Measurements from ENCODE around the gene XPA. TPM values are rescaled to one million over a fixed set of nuclear protein-coding genes. Genes with fewer than 3 reads are reported as not detected.
"Not testable (repeated sequence)": the region's sequence is repeated elsewhere in the genome, so short reads cannot be mapped to it uniquely, and the experiment has no call there.

The XPA gene
- 10 to 100 TPM; 24.0 to 25.5 TPM for total RNA-seq
- 10 to 100 TPM; 32.3 to 36.2 TPM for polyA plus RNA-seq

- H3K9me3 Mint-ChIP-seq: peaks cover 0 to 2% (median 0%) of the 10 kb centered on the region in 8 donors
- H3K4me1 ChIP-seq (ENCODE audit: insufficient read depth, low read length): peaks cover 44% of the 10 kb centered on the region
- H3K36me3 Mint-ChIP-seq: peaks cover 11 to 20% of the 10 kb centered on the region in 2 donors
- intact Hi-C loops (cut with micrococcal nuclease): loop anchor here (1.0 to 10.0 kb wide), 5 partner anchors 64 to 1098 kb away; partner anchors contain the start of genes ANKS6, ANP32B, NCBP1 and TBC1D2
- peak within 1 kb of the TSS; percentile 86 to 96 (median 92) for H3K4me3 Mint-ChIP-seq
- peaks cover 41 to 56% (median 49%) of the 10 kb centered on the region in 4 donors for H3K4me1 Mint-ChIP-seq
- peak; percentile 96 to 97 (median 96) for DNase-seq
- H3K9me3 ChIP-seq (ENCODE audit: control insufficient read depth in 1 of 2, low read length in 2 of 2): no peaks in the 10 kb centered on the region
- H3K36me3 ChIP-seq (ENCODE audit: insufficient read depth, low read length): no peaks in the 10 kb centered on the region
- no peaks in the 10 kb centered on the region for H3K27me3 Mint-ChIP-seq
- no peaks in the 10 kb centered on the region for H3K27me3 ChIP-seq (ENCODE audit: insufficient read depth, low read length)
- CTCF ChIA-PET (ENCODE audit: partially characterized antibody): interaction anchor here (1.1 to 3.6 kb wide), 7 partner anchors 9 to 559 kb away, joined by 3 to 17 read pairs (median 4); partner anchors contain the start of genes TBC1D2 and TRMO
- POLR2A ChIA-PET (ENCODE audit: partially characterized antibody): interaction anchor here (0.6 to 3.6 kb wide), 26 partner anchors 9 to 1130 kb away, joined by 3 to 49 read pairs (median 6); partner anchors contain the start of genes ANP32B, NCBP1, TBC1D2 and TRMO
- H3K4me3 ChIP-seq (ENCODE audit: low read length in 2 of 2): peak within 1 kb of the TSS; percentile 4 to 82
- H3K27ac Mint-ChIP-seq: peak within 1 kb of the TSS; percentile 86 to 98 (median 96)
- H3K27ac ChIP-seq (ENCODE audit: low read depth, low read length): peak within 1 kb of the TSS; percentile 68
These were observed at the start of gene XPA for GRCh38 chr9:97696803-97697601. XPA (minus strand) TSS chr9:97697340; CDS start chr9:97697292, 48 bp downstream.

DNA sequence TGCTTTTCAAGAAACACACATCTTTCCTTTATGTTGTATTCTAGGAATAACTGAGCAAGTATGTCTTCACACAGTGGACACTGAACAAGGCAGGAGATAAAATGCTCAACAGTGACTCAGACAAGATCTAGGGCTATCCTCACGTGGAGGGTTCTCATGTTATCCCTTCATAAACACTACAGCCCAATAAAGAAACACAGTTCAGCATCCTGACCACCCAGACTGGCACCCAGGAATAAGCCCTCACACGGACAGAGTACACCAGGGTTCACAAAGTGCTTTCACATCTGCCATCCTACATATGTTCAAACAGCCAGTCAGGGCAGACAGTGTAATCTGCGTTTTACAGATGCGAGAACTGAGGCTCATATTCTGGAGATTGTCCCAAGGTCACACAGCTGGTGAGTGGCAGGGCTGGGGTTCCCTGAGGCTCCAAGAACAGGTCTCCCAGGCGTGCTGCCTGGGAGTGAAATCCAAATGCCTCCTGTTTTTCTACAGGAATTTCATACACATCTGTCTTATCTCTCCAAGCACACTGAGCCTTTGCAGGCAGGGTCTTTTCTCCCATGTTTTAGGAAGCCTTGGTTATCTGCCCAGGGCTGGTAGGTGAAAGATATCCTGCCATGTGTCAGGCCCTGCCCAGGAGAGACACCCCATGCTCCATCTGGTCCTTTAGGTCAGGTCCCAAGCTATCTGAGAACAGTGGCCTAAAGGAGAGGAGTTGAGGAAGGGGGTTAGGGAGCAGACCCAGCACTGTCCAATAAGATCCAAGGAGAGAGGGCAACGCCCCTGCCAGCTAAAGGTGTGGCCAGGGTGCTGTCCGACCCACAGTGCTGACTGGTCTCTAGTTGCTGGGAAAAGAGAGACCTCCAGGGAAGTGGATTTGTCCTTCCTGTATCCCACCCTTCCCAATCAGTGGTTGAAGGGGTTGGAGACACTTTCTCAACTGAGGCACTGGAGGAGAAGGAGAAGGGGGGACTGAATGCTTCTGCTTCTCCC is 47.9 kb upstream of the XPA start:
- Mint-ChIP-seq H3K36me3 (peaks cover 0 to 5% of the 10 kb centered on the region in 2 donors), H3K4me1 (peaks cover 1 to 11% (median 7%) of the 10 kb centered on the region in 4 donors), H3K27me3 (peaks cover 46 to 55% of the 10 kb centered on the region in 2 donors), H3K4me3 (peak overlapping the region in 1 of 8 donors; percentile 8), H3K9me3 (peaks cover 0 to 16% (median 11%) of the 10 kb centered on the region in 8 donors), H3K27ac (no peak overlapping the region)
- H3K9me3 ChIP-seq (ENCODE audit: control insufficient read depth in 1 of 2, low read length in 2 of 2): peaks cover 0 to 4% of the 10 kb centered on the region in 2 donors
- peaks cover 28% of the 10 kb centered on the region for H3K27me3 ChIP-seq (ENCODE audit: insufficient read depth, low read length)
- no peaks in the 10 kb centered on the region for H3K36me3 ChIP-seq (ENCODE audit: insufficient read depth, low read length)
- ChIA-PET CTCF (ENCODE audit: partially characterized antibody) (no interaction called here), POLR2A (ENCODE audit: partially characterized antibody) (no interaction called here)
- peaks cover 11% of the 10 kb centered on the region for H3K4me1 ChIP-seq (ENCODE audit: insufficient read depth, low read length)
- H3K27ac ChIP-seq (ENCODE audit: low read depth, low read length): no peak overlapping the region
- H3K4me3 ChIP-seq (ENCODE audit: low read length in 2 of 2): no peak overlapping the region
- DNase-seq: no peak
- intact Hi-C loops (cut with micrococcal nuclease): no loop called here

DNA sequence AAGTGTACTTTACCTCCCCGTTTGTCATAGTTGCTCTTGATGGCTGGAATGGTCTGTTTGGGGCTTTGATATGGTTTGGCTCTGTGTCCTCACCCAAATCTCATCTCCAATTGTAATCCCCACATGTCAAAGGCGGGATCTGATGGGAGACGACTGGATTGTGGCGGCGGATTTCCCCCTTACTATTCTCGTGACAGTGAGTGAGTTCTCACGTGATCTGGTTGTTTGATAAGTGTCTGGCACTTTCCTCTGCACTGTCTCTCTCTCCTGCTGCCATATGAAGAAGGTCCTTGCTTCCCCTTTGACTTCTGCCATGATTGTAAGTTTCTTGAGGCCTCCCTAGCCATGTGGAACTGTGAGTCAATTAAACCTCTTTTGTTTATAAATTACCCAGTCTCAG is 46.9 kb upstream of the XPA start:
- H3K4me3 Mint-ChIP-seq; POLR2A ChIA-PET (ENCODE audit: partially characterized antibody); intact Hi-C loops (cut with micrococcal nuclease); H3K27ac Mint-ChIP-seq; H3K36me3 Mint-ChIP-seq; H3K27ac ChIP-seq (ENCODE audit: low read depth, low read length); H3K36me3 ChIP-seq (ENCODE audit: insufficient read depth, low read length); CTCF ChIA-PET (ENCODE audit: partially characterized antibody); H3K4me3 ChIP-seq (ENCODE audit: low read length in 2 of 2); DNase-seq; H3K9me3 ChIP-seq (ENCODE audit: control insufficient read depth in 1 of 2, low read length in 2 of 2): not testable (repeated sequence)
- peaks cover 1 to 11% (median 7%) of the 10 kb centered on the region in 4 donors for H3K4me1 Mint-ChIP-seq
- Histone ChIP-seq H3K27me3 (ENCODE audit: insufficient read depth, low read length) (peaks cover 32% of the 10 kb centered on the region), H3K4me1 (ENCODE audit: insufficient read depth, low read length) (peaks cover 11% of the 10 kb centered on the region)
- peaks cover 0 to 16% (median 11%) of the 10 kb centered on the region in 8 donors for H3K9me3 Mint-ChIP-seq
- H3K27me3 Mint-ChIP-seq: peaks cover 44 to 61% of the 10 kb centered on the region in 2 donors

GRCh38 chr9:97742545-97742944 is 45.4 kb upstream of the XPA start:
- no peak for DNase-seq
- Histone ChIP-seq H3K27ac (ENCODE audit: low read depth, low read length) (no peak overlapping the region), H3K36me3 (ENCODE audit: insufficient read depth, low read length) (no peaks in the 10 kb centered on the region), H3K27me3 (ENCODE audit: insufficient read depth, low read length) (peaks cover 32% of the 10 kb centered on the region), H3K4me1 (ENCODE audit: insufficient read depth, low read length) (peaks cover 11% of the 10 kb centered on the region), H3K9me3 (ENCODE audit: control insufficient read depth in 1 of 2, low read length in 2 of 2) (peaks cover 0 to 4% of the 10 kb centered on the region in 2 donors), H3K4me3 (ENCODE audit: low read length in 2 of 2) (no peak overlapping the region)
- Mint-ChIP-seq H3K4me1 (peaks cover 1 to 11% (median 7%) of the 10 kb centered on the region in 4 donors), H3K36me3 (peaks cover 0 to 5% of the 10 kb centered on the region in 2 donors), H3K4me3 (peak overlapping the region in 1 of 8 donors; percentile 31), H3K9me3 (peaks cover 0 to 16% (median 11%) of the 10 kb centered on the region in 8 donors), H3K27ac (no peak overlapping the region), H3K27me3 (peaks cover 42 to 63% of the 10 kb centered on the region in 2 donors)
- CTCF ChIA-PET (ENCODE audit: partially characterized antibody): no interaction called here
- intact Hi-C loops (cut with micrococcal nuclease): no loop called here
- POLR2A ChIA-PET (ENCODE audit: partially characterized antibody): no interaction called here

DNA sequence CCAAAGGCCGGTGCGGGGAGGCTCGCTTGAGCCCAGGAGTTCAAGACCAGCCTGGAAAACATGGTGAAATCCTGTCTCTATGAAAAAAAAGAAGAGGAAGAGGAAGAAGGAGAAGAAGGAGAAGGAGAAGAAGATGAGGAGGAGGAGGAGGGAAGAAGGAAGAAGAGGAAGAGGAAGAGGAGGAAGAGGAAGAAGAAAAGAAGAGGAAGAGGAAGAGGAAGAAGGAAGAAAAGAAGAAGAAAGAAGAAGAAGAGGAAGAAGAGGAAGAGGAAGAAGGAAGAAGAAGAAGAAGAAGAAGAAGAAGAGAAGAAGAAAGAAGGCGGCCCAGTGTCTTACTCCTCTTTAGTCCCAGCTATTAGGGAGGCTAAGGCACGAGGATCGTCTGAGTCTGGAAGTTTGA is 44.8 kb upstream of the XPA start:
- Mint-ChIP-seq H3K27me3 (peaks cover 38 to 60% of the 10 kb centered on the region in 2 donors), H3K4me1 (peaks cover 1 to 11% (median 7%) of the 10 kb centered on the region in 4 donors), H3K27ac (peak overlapping the region in 1 of 7 donors; percentile 43), H3K9me3 (peaks cover 0 to 16% (median 11%) of the 10 kb centered on the region in 8 donors), H3K4me3 (peak overlapping the region in 4 of 8 donors; percentile 8 to 55 (median 50)), H3K36me3 (peaks cover 0 to 5% of the 10 kb centered on the region in 2 donors)
- no peak overlapping the region for H3K4me3 ChIP-seq (ENCODE audit: low read length in 2 of 2)
- H3K4me1 ChIP-seq (ENCODE audit: insufficient read depth, low read length): peaks cover 11% of the 10 kb centered on the region
- ChIA-PET CTCF (ENCODE audit: partially characterized antibody) (no interaction called here), POLR2A (ENCODE audit: partially characterized antibody) (no interaction called here)
- intact Hi-C loops (cut with micrococcal nuclease): no loop called here
- peaks cover 0 to 4% of the 10 kb centered on the region in 2 donors for H3K9me3 ChIP-seq (ENCODE audit: control insufficient read depth in 1 of 2, low read length in 2 of 2)
- peaks cover 29% of the 10 kb centered on the region for H3K27me3 ChIP-seq (ENCODE audit: insufficient read depth, low read length)
- H3K27ac ChIP-seq (ENCODE audit: low read depth, low read length): no peak overlapping the region
- H3K36me3 ChIP-seq (ENCODE audit: insufficient read depth, low read length): no peaks in the 10 kb centered on the region
- DNase-seq: no peak

DNA sequence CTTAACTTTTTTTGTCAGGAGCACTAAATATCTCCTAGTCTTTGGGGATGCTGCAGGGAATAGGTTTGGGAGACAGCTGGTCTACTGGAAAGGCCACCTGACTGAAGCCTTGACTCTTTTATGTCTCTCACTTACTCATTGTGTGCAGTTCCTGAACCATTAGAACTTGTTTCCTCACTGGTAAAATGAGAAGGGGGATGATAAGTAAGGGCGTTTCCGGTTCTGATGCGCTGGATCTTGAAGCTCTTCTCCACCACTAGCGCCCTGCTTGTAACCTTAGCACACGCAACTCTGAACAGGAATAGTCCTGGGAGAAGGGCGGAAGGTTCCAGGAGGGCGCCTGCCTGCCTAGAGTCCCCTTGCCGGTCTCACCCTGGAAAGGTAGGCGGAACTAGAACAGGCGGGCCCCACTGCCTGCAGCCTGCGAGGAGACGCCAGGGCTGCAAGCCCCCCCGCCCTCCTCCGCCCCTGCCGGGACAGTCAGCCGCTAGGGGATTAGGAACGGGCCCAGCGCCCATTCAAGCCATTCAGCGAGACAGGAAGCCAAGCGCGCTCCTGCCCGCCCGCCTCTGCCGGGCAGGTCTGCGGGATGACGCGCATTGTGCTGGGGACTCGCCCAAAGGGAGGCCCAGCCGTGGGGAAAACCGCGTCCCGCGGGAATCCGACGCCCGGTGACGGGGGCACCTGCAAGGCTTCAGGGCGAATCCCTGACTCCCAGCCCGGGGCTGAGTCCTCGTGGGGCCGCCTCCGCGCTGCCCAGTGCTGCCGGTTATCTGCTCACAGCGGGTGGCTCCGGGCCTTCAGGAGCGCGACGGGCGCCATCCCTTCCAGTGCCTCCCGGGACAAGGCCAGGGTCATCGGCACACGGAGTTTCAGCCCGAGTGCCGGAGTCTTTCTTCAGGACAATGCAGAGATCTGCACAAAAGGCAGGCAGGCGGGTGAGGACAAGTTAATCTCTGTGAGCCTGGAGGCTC is 44.0 kb upstream of the XPA start:
- peak in 4 of 5 donors; percentile 12 to 17 (median 15) for DNase-seq
- peaks cover 0 to 4% of the 10 kb centered on the region in 2 donors for H3K9me3 ChIP-seq (ENCODE audit: control insufficient read depth in 1 of 2, low read length in 2 of 2)
- H3K4me1 ChIP-seq (ENCODE audit: insufficient read depth, low read length): peaks cover 11% of the 10 kb centered on the region
- H3K4me3 Mint-ChIP-seq: peak overlapping the region; percentile 13 to 64 (median 52)
- H3K27ac Mint-ChIP-seq: no peak overlapping the region
- ChIA-PET CTCF (ENCODE audit: partially characterized antibody) (no interaction called here), POLR2A (ENCODE audit: partially characterized antibody) (no interaction called here)
- intact Hi-C loops (cut with micrococcal nuclease): no loop called here
- H3K27me3 ChIP-seq (ENCODE audit: insufficient read depth, low read length): peaks cover 25% of the 10 kb centered on the region
- H3K27ac ChIP-seq (ENCODE audit: low read depth, low read length): no peak overlapping the region
- peaks cover 1 to 11% (median 7%) of the 10 kb centered on the region in 4 donors for H3K4me1 Mint-ChIP-seq
- peaks cover 0 to 16% (median 11%) of the 10 kb centered on the region in 8 donors for H3K9me3 Mint-ChIP-seq
- no peaks in the 10 kb centered on the region for H3K36me3 ChIP-seq (ENCODE audit: insufficient read depth, low read length)
- peaks cover 0 to 5% of the 10 kb centered on the region in 2 donors for H3K36me3 Mint-ChIP-seq
- H3K4me3 ChIP-seq (ENCODE audit: low read length in 2 of 2): no peak overlapping the region
- peaks cover 36 to 56% of the 10 kb centered on the region in 2 donors for H3K27me3 Mint-ChIP-seq

Measured in CD4-positive, alpha-beta memory T cell (primary cell).